ENCODE data around the gene SLC18A2.

SLC18A2 gene

GRCh38 chr10:117268907-117269306, 28.0 kb downstream of the SLC18A2 start:
- no peak for TF ChIP-seq CTCF (IDR thresholded peaks at IDR 0.05; ENCODE audit: low read depth, low read length)
- H3K4me3 ChIP-seq (replicated peaks in 1 of 2; ENCODE audit: low read depth in 2 of 2, low read length in 2 of 2) = no peak overlapping the region
- DNase-seq (ENCODE audit: low read depth in 2 of 2) = no peak

- H3K4me3 ChIP-seq (replicated peaks in 1 of 2; ENCODE audit: low read depth in 2 of 2, low read length in 2 of 2) = no peak overlapping the region
- no peak for TF ChIP-seq CTCF (IDR thresholded peaks at IDR 0.05; ENCODE audit: low read depth, low read length)
- peak; percentile 5 to 40 for DNase-seq (ENCODE audit: low read depth in 2 of 2)
Measured at GRCh38 chr10:117271427-117271826, 30.5 kb downstream of the SLC18A2 start.

GRCh38 chr10:117272195-117273076, 31.5 kb downstream of the SLC18A2 start:
- no peak for TF ChIP-seq CTCF (IDR thresholded peaks at IDR 0.05; ENCODE audit: low read depth, low read length)
- DNase-seq (ENCODE audit: low read depth in 2 of 2) = no peak
- H3K4me3 ChIP-seq (replicated peaks in 1 of 2; ENCODE audit: low read depth in 2 of 2, low read length in 2 of 2) = no peak overlapping the region

GRCh38 chr10:117273980-117274379, 33.1 kb downstream of the SLC18A2 start:
- DNase-seq (ENCODE audit: low read depth in 2 of 2) = no peak
- no peak for TF ChIP-seq CTCF (IDR thresholded peaks at IDR 0.05; ENCODE audit: low read depth, low read length)
- H3K4me3 ChIP-seq (replicated peaks in 1 of 2; ENCODE audit: low read depth in 2 of 2, low read length in 2 of 2) = no peak overlapping the region

GRCh38 chr10:117274509-117274908, 33.6 kb downstream of the SLC18A2 start:
- no peak for TF ChIP-seq CTCF (IDR thresholded peaks at IDR 0.05; ENCODE audit: low read depth, low read length)
- DNase-seq (ENCODE audit: low read depth in 2 of 2) = no peak
- H3K4me3 ChIP-seq (replicated peaks in 1 of 2; ENCODE audit: low read depth in 2 of 2, low read length in 2 of 2) = no peak overlapping the region

- DNase-seq (ENCODE audit: low read depth in 2 of 2) = no peak
- H3K4me3 ChIP-seq (replicated peaks in 1 of 2; ENCODE audit: low read depth in 2 of 2, low read length in 2 of 2) = no peak overlapping the region
- TF ChIP-seq CTCF (IDR thresholded peaks at IDR 0.05; ENCODE audit: low read depth, low read length) = no peak
Measured at GRCh38 chr10:117275121-117275520, 34.2 kb downstream of the SLC18A2 start.

All from cardiac fibroblast (primary cell).